ENCODE data around the gene C1orf174.

Gene C1orf174

DNA sequence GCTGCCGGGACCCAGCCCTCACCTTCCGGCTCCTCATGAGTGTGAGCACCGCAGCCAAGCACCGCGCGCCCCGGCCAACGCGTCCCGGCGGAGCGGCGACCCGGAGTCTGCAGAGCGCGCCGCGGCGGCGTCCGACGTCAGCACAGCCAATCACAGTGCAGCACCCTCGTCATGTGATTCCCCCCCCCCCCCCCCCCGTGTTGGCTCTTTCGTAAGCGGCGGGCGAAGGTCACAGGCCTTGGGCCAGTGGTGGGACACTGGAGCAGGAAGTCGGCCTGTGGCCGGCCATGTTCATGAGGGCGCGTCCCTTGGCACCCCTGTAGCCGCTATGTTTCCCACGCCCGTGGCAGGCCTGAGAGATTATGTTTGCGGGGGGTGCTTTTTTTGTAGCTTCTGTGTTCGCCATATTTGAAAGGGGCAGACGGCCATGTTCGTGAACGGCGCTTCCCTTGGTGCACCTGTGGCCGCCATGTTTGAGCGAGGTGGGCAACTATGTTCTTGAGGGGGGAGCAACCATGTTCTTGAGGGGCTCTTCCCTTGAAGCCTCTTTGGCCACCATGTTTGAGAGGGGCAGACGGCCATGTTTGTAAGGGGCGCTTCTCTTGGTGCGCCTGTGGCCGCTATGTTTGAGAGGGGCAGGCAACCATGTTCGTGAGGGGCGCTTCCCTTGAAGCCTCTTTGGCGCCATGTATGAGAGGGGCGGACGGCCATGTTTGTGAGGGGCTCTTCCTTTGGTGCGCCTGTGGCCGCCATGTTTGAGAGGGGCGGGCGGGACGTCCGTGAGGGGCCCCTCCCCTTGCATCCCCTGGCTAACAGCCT is at the start of gene C1orf174:
Gene C1orf174, minus strand, starts transcription at position 123 of the 819 bp plus-strand sequence. Its CDS starts 86 bp downstream, at position 37.
- Histone ChIP-seq H3K4me1 (ENCODE audit: low read depth, poor library complexity, severe bottlenecking) (peaks cover 15% of the 10 kb centered on the region), H2AFZ (ENCODE audit: low read depth) (peak within 1 kb of the TSS; percentile 72), H3K79me2 (ENCODE audit: insufficient read depth, low read depth) (peaks cover 43% of the 10 kb centered on the region), H3K4me3 (IDR thresholded peaks at IDR 0.05; ENCODE audit: insufficient read depth, low read depth, low read length) (peak within 1 kb of the TSS; percentile 77), H3K9ac (peak within 1 kb of the TSS; percentile 91), H4K20me1 (ENCODE audit: insufficient read depth) (no peaks in the 10 kb centered on the region), H3K36me3 (ENCODE audit: insufficient read depth) (no peaks in the 10 kb centered on the region), H3K27me3 (ENCODE audit: insufficient read depth, low read depth) (no peaks in the 10 kb centered on the region), H3K4me2 (peak within 1 kb of the TSS; percentile 46), H3K27ac (peak within 1 kb of the TSS; percentile 93)
- no peak for TF ChIP-seq CTCF (conservative IDR thresholded peaks at IDR 0.05; ENCODE audit: low read depth, low read length)

DNA sequence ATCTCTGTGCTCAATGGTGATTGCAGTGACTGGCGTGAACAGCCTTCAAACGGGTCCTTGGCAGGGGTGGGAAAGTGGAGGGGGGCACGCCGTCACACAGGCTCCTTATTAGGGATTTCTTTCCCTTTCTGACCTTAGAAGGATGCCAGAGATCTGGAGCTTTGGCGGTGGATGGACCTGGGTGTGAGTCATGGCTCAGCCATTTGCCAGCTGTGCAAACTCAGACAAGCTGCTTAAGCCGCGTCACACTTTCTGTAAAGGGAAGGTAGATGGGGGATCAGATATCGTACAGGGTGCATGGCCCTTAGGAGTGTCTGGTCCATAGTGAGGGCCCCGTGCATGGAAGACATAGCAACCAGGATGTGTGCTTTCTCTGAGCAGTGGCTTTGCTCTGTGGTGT is 48.3 kb upstream of the C1orf174 start:
- TF ChIP-seq CTCF (conservative IDR thresholded peaks at IDR 0.05; ENCODE audit: low read depth, low read length) = no peak
- Histone ChIP-seq H3K27me3 (ENCODE audit: insufficient read depth, low read depth) (peaks cover 39% of the 10 kb centered on the region), H3K4me3 (IDR thresholded peaks at IDR 0.05; ENCODE audit: insufficient read depth, low read depth, low read length) (no peak overlapping the region), H4K20me1 (ENCODE audit: insufficient read depth) (no peaks in the 10 kb centered on the region), H3K36me3 (ENCODE audit: insufficient read depth) (no peaks in the 10 kb centered on the region), H3K4me2 (no peak overlapping the region), H3K79me2 (ENCODE audit: insufficient read depth, low read depth) (no peaks in the 10 kb centered on the region), H2AFZ (ENCODE audit: low read depth) (no peak overlapping the region), H3K27ac (no peak overlapping the region), H3K9ac (no peak overlapping the region), H3K4me1 (ENCODE audit: low read depth, poor library complexity, severe bottlenecking) (no peaks in the 10 kb centered on the region)

GRCh38 chr1:3945916-3946840 is 46.1 kb upstream of the C1orf174 start:
- Histone ChIP-seq H3K4me1 (ENCODE audit: low read depth, poor library complexity, severe bottlenecking) (no peaks in the 10 kb centered on the region), H3K4me3 (IDR thresholded peaks at IDR 0.05; ENCODE audit: insufficient read depth, low read depth, low read length) (no peak overlapping the region), H3K79me2 (ENCODE audit: insufficient read depth, low read depth) (no peaks in the 10 kb centered on the region), H2AFZ (ENCODE audit: low read depth) (no peak overlapping the region), H4K20me1 (ENCODE audit: insufficient read depth) (no peaks in the 10 kb centered on the region), H3K27me3 (ENCODE audit: insufficient read depth, low read depth) (peaks cover 50% of the 10 kb centered on the region), H3K4me2 (no peak overlapping the region), H3K36me3 (ENCODE audit: insufficient read depth) (no peaks in the 10 kb centered on the region), H3K27ac (no peak overlapping the region), H3K9ac (no peak overlapping the region)
- no peak for TF ChIP-seq CTCF (conservative IDR thresholded peaks at IDR 0.05; ENCODE audit: low read depth, low read length)

DNA sequence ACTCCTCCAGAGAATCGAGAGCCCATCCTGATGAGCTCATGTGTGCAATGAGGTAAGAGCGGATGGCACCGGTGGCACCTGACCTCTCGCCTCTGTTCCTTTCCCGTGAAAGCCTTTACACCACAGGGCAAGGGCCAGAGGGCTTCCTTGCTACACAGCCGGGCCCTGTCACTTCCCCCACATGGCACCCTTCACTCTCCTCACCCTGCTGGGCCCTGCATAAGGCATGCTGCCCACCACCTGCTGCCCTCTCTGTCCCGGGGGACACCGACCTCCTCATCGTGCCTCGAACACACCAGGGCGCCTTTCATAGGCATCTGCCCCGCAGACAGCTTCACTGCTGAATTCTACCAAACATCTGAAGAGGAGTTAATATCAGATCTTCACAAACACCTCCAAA is 45.1 kb upstream of the C1orf174 start:
- TF ChIP-seq CTCF (conservative IDR thresholded peaks at IDR 0.05; ENCODE audit: low read depth, low read length) = no peak
- peaks cover 60% of the 10 kb centered on the region for H3K27me3 ChIP-seq (ENCODE audit: insufficient read depth, low read depth)

More for the DNA sequence above, 45.1 kb upstream of the C1orf174 start:
- no peak overlapping the region for H3K4me2 ChIP-seq
- no peaks in the 10 kb centered on the region for H3K4me1 ChIP-seq (ENCODE audit: low read depth, poor library complexity, severe bottlenecking)
- no peak overlapping the region for H3K27ac ChIP-seq
- no peak overlapping the region for H3K9ac ChIP-seq
- no peaks in the 10 kb centered on the region for H4K20me1 ChIP-seq (ENCODE audit: insufficient read depth)
- H2AFZ ChIP-seq (ENCODE audit: low read depth) = no peak overlapping the region
- H3K36me3 ChIP-seq (ENCODE audit: insufficient read depth) = no peaks in the 10 kb centered on the region
- no peaks in the 10 kb centered on the region for H3K79me2 ChIP-seq (ENCODE audit: insufficient read depth, low read depth)
- no peak overlapping the region for H3K4me3 ChIP-seq (IDR thresholded peaks at IDR 0.05; ENCODE audit: insufficient read depth, low read depth, low read length)

All from KMS-11 (cell line).